Midbrain (tissue), 1 donor: ENCODE data around the gene MAN1C1.
A peak's percentile ranks its signal among the peaks of the same experiment; 100 is the strongest.
"Not testable (repeated sequence)": the region's sequence is repeated elsewhere in the genome, so short reads cannot be mapped to it uniquely, and the experiment has no call there.

Source experiments
- DNase-seq: peaks from one replicate; lab custom pipeline; 2025; lab: John Stamatoyannopoulos, UW

MAN1C1 gene

DNA sequence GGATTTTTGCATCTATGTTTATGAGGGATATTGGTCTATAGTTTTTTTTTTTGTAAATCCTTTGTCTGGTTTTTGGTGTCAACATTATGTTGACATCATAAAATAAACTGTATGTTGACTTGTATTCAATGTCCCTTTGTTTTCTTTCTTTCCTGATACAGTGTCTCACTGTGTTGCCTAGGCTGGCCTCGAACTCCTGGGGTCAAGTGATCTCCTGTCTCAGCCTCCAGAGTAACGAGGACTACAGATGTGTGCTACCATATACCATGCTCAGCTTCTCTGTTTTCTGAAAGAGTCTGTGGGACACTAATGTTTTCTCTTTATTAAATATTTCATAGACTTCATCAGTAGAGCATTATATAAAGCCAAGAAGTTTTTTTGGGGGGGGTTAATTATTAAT, 18.3 kb downstream of the MAN1C1 start:
- no peak for DNase-seq

DNA sequence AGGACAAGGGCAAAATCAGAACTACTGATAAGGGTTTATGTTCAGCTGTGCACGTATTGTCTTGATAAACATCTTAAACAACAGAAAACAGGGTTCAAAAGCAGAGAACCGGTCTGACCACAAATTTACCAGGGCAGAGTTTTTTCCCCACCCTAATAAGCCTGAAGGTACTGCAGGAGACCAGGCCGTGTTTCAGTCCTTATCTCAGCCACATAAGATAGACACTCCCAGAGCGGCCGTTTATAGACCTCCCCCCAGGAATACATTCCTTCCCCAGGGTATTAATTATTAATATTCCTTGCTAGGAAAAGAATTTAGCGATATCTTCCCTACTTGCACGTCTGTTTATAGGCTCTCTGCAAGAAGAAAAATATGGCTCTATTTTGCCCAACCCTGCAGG, 19.6 kb downstream of the MAN1C1 start:
- DNase-seq = not testable (repeated sequence)

DNA sequence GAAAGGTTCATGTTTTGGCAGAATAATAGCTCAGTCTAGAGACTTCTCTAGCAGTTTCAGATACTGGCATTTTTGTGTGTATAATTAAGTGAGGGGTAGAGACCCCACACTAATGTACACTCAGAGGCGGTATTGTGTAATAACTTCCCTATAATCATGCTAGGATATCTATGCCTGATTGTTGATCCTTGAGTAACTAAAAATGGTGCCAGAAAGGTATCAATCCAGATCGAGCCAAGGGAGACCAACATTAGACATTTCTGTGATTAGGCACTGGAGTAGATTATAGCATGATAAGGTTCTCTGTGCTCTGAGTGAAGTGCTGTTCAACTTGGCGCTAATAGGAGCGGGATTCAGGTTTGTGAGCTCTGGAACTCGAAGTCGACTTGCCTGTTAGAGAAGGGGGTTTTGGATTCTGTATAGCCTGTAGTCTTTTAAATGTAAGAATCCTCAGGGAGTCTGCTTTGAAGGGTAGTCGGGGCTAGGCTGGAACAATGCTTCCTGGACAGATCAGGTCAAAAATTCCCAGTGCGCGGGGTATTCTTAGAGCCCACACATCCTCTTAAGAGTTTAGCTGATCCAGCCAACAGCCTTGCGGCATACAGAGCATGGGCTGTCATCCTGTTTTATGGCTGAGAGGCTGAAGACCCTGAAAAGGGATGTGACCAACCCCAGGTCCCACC, 24.2 kb downstream of the MAN1C1 start:
- DNase-seq = no peak

DNA sequence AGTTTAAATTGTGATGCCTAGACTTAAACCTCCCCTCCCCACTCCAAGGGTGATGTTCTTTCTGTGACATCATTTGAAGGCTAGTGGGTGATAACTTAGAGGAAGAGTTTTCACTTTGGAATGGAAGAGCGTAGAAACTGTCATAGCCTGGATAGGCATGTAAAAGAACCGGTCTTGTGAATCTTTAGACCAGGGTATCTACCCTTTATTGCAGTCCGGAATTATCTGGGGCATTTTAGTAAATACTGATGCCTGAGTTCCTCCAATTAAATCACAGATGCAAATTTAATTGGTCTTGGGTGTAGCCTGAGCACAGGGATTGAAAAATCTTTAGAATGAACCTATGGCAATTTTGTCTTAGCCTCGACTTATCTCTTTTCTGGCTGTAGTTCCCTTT, 24.7 kb downstream of the MAN1C1 start:
- DNase-seq = no peak

DNA sequence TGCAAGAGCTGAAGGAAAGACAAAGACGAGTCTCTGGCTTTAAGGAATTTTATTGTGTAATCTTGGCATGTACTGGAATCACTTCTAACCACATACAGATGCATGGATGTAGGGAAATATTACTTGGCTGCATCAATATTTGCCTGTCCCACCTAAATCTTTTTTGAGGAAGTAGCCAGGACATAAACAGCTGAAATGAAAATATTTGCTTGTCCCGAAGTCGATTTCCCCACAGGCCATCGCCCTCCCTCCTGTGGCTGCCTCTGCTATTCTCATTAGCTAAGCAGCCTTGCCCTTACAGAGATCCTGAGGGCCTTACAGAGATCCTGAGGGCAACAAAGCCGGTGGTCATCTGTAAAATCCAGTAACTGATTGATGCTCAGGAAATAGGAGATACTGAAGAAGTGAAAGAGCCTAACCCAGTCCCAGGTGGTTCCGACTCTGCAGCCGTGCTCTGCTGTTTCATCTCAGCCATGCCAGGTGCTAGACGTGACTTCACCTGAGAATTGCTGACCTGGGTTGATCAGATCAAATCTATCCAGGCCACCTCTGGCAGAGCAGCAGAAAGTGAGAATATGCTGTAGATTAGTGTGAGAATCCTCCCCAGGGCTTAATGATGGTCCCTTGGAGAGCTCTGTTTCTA, 25.5 kb downstream of the MAN1C1 start:
- no peak for DNase-seq

DNA sequence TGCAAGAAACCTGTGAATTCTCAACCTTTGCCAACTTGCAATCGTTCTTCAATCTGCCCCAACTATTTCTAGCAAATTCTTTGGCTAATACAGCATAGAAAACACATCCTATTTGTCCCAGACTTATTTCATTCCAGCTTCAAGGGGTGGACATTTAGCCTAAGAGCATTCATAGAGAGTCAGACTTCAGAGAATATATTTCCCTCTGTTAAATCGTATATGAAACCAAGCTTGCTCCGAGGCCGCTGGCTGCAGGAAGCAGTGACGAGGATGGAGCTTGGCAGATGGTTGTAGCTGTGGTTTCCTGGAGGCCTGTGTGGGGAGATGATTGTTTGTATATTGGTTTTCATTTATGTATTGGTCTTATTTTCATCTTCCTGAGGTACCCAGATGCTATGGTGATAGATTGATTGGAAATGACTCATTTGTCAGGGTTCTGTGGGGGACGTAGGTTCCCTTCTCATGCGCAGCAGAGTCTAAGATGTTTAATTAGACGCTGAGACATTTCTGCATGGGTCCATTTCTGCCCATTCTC, 26.1 kb downstream of the MAN1C1 start:
- DNase-seq = no peak

DNA sequence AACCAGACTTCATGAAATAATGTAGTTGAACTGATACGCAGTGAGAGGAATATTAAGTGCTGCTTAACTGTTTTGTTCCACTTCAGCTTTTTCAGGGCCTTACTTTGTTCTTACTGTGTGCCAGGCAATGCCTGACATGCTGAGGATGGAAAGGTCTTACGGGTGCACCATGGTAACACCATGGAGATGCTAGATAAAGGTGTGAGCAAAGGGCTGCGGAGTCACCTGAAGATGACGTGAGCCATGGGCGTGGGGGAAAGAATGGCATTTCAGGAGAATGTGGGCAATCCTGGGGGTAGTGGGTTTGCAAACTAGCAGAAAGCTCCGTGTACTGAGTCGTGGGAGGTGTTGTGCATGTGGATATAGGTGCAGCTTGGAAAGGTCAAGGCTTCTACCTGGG, 27.3 kb downstream of the MAN1C1 start:
- no peak for DNase-seq

DNA sequence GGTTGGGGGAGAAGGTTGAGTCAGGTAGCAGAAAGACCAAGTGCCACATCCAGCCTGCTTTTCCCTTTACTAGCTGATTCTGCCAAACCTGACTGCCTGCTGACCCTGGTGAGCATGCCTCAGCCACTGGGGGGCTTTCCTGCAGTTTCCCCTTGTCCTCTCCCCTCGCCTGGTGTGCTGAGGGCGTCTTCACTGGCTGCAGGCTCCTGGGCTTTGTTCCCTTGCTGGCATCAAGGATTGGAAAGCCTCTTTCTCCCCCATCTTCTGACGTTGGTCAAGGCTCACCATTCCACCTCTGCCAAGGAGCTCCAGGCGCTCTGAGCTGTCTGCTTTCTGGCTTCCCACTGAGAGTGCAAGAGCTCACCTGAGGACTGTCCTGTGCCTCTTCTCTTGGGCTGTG, 28.4 kb downstream of the MAN1C1 start:
- no peak for DNase-seq

DNA sequence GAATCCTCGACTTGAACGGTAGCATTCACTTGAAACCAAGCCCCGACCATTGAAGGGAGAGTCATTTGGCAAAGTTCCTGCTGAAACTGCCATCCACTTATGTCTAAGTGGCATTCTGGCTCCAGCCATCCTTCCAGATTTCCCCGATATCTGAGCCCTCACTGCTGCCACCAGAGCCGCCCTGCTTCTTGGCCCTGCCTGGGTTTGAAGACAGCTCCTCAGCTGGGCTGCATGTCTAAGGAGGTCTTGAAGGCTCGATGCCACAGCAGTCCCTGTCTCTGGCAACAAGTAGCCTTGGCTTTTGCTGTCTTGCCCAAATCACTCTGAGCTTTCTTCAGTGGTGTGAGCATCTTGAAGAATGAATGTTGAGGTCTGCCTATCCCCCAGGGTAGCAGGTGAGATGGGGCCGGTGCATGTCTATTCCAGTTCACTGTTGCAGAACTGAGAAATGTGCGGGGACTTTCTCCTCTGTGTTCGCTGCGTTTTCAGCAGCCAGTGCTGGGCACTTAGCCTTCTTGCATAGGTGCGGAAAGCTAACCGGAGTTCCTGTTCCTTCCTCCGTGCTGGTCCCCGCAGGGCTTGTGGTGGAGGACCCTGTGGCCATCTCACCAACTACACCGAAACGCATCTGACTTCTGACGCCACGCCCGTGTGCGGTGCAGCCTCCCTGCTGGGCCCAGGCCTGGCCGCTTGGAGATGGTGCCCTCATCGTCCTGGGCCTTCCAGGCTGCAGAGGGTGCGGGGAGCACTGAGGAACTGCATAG, 29.2 kb downstream of the MAN1C1 start:
- no peak for DNase-seq

DNA sequence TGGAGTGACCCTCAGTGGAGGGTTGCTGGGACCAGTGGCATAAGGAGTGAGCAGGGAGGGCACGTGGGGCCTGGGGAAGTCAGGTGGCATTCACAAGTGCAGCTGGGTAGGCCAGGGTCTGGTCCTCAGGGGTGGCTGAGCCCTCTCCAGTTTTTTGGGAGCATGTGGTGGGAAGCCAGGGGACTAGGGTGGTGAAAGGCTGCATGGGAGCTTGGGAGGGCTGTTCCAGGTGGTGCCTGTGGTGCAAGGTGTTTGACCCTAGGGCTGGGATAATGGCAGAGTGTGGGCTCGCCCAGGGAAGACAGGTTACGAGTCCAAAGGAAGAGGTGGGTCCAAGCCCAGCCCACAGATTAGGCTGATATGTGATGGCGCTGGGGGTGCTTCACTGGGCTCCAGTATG, 30.5 kb downstream of the MAN1C1 start:
- DNase-seq = no peak

DNA sequence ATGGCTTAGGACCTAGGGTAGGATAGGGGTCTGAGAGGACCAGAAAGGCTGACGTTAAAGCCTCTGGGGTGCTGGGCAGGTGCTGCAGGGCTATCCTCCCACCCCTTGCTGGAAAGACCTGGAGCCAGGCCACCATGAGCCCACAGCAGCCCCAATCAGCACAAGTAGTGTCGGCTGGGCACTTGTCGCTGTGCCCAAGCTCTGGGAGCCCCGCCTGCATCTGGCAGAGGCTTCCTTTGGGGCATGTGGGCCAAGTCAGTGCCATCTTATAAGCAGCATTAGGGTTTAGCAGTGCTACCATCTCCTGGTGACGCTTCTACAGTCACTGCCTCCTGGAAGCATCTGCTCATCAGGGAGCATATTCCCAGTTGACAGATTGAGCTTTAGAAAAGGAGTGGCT, 31.3 kb downstream of the MAN1C1 start:
- DNase-seq = no peak

DNA sequence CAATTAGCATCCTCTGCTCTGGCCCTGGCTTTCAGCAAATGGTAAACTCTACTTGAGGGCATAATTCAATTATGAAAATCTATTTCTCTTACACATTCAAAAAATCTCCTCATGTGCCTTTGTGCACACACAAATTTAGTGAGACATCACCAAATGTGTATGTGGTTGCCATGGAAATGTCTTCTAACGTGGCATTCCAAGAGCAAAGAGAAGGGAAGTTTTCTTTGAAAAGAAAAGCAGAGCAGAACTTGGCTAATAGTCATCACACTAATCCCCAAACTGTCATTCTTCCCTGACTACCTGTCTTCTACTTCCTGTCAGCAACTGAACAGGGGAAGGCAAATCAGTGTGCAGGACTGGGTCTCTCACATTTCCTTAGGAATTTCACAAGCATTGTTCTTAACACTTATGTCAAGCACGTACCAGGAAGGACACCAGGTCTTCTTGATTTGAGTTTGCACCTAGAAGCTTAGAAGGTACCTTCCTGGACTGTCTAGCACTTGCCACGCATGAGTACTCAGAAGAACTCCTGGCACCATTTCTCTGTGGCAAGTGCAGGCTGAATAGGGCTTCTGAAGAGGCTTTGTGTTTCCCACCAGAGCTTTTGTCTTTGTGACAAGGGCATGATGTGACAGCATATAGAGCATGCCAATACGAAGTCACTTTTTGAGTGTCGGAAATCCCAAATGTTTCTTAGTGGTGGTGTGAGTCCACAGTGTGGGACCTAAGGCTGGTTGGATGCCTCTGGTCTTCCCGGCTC, 32.3 kb downstream of the MAN1C1 start:
- peak; percentile 24 for DNase-seq

DNA sequence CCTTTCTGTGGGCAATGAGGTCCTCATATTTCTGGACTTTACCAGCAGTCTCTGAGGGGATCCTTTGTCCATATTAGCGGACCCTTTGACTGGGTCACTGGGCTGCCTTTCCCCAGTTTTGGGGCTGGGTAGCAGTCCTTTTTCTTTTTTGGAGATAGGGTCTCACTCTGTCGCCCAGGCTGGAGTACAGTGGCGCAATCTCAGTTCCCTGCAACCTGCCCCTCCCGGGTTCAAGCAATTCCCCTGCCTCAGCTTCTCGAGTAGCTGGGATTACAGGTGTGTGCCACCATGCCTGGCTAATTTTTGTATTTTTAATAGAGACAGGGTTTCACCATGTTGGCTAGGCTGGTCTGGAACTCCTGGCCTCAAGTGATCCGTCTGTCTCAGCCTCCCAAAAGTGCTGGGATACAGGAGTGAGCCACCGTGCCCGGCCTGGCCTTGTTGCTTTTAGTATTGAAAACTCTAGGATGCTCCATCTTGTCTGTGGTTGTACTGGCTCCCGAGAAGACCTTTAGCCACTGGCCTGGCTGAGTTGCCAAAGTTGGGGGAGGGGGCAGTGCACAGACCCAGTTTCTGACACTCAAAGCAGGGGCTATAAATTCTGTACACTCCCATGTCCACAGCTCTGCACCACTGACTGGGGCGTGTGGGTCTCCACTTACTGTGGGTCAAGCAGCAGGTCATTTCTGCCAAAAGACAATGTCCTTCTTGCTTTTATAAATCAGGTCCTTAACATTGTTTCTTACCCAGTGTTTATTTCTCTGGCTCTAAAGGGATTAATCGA, 33.1 kb downstream of the MAN1C1 start:
- DNase-seq = no peak

DNA sequence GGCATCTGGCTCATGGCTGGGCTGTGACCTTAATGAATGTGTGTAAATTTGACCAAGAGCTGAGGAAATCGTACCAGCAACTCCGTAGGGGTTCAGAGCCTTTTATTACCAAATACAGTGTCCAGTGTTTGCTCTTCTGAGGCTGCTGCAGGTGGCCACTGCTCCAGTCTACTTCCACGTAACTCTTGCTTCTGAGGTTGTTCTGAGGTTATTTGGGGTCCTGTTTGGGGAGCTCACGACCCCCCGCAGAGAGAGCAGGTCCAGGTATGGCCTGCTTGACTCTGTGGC, 33.6 kb downstream of the MAN1C1 start:
- no peak for DNase-seq

DNA sequence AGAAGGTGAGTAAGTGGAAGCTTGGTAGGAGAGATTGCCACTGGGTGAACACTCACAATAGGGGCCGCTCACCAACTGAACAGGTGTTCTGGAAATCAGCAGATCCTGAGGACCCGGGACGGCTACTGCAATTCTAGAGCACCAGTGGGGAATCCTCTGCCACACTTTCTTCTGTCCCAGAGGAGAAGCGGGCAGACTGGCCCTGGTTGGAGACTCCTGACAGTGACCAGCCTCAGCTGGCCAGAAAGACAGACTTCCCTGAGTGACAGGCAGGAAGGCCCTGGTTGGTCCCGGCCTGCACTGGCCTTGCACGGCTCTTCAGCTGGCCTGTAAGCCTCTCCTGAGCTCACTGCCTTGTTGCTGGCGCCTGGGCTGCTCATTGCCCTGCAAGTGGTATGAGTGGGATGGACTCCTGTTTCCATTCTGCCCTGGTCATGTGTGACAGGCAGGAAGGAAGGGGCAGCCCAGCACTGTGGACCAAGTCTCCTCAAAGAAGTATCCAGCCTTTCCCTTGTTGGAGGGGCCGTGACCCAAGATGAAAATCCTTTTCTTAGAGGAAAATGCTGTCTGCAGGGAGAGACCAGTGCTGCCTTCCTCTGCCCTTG, 34.5 kb downstream of the MAN1C1 start:
- DNase-seq = no peak

DNA sequence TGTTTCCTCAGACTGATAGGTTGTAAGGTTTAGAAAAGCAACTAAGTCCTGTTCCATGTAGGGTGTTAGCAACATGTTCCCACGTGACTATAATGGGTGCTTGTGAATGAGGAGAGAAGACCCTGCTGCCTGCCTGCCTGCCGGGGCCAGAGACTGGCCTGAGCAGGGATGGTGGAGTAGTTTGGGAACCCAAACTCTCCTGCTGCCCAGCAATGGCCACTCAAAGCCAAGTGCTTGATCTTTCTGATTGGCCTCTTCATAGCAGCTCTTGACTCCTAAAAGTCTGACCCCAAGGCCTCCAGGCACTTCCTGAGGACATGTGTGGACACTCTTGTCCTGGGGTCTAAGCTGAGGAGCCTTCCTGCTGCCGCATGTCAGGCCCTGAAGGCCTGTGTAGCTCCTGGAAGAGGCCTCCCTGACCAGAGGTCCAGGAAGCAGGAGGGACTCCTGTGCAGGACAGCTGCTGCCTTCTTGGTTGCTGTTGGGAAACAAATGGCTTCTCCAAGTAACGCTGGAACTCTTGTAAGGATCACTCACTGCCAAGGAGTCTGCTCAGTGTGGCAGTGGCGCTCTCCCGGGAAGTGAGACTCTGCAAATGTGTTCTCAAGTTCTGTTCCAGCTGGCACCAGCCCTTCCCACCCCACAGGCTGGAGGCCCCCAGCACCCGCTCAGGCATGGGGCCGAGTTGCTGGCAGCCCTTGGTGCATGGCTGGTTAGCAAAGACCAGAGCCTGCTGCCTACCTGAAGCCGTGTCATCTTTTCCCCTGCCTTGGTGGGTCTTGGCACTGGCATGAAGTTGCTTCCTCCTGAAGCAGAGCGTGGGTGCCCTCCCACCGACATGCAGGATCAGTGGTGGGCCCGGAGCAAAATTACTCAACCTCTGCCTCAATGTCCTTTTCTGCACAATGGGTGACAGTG, 35.5 kb downstream of the MAN1C1 start:
- peak; percentile 50 for DNase-seq

DNA sequence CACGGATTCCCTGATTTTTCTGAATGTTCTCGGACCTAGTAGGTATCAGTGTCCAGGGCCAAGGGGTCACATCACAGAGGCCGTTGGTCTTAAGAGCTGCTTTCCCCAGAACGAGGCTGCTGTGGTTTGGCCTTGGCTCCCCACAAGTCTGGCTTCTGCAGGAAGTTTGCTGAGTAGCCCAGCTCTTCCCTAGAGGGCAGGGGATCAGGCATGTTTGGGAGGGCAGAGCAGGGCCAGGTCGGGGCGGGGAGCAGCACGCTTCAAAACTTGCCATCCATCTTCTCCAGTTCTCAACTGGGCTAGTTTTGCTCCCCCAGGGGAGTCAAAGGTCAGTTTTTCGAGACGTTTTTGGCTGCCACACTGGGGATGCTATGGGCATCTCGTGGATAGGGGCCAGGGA, 37.0 kb downstream of the MAN1C1 start:
- no peak for DNase-seq

DNA sequence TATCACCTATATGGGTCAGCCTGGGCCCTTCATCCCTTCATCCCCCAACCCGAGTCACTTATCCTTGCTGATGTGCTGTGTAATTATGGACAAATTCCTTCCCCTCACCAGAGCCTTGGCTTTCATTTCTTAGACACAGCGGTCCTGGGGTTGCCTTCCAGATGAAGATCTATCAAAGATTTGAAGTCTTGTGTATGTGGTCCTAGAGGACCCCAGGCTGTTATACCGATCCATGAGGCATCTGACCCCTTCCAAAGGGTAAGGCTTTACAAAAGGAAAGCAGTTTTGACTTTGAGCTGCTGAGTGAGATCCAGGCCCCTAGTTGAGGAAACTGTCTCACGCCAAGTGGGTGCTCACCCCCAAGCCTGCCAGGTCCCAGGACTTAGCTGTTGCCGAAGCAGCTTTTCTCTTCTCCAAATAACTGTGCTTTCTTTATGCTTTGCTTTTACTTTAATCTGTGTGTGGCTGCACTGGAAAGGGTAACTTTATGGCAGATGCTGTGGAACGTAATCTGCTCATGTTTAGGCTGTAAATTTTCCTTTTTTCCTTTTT, 37.6 kb downstream of the MAN1C1 start:
- DNase-seq = no peak

DNA sequence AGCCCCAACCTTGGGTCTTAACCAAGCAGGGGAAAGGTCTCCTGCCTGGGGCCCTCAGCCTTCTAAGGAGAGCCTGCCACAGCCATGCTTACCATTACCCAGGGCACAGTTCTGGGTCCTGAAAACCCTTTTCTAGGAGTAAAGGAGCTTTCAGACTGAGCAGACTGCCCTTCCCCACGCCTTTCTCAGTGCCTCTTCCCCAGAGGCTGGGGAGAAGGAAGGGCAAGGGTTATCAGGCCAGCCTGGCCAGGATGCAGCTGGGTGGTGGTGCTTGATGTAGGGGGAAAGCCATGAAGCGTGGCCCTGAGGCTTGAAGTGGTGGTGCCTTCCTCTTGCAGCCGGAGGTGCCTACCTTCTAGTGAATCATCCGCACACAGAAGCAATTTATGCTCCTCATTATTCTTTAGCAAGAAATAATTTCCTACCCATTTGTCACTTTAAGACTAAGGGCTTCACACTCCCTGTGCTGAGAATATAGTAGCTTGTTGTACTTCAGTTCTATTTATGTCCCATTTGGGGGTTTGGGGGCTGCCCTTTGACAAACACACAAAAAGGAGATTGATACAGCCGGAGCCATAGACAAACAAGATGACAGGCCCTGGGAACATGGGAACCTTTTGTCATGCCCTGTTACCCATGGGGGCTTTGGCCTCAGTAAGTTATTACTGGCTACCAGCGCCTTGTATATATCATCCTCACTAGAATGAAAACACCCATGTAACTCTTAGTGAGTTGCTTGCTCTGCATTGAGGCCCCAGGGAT, 40.7 kb downstream of the MAN1C1 start:
- DNase-seq = no peak
